Cardiac fibroblast (primary cell): ENCODE measurements around the gene ADAMTS2.
"Not testable (repeated sequence)": the region's sequence is repeated elsewhere in the genome, so short reads cannot be mapped to it uniquely, and the experiment has no call there.

Source experiments
- DNase-seq, 2 donors: peaks; one replicate each; pipeline versions ENCODE4 v3.0.0 to v3.0.0-alpha.2; 2010; ENCODE audit warnings: low read depth in 2 of 2
- H3K4me3 ChIP-seq, 2 donors: replicated peaks in 1 of 2; 1 replicate in 1 of 2; 2 replicates in 1 of 2; pipeline ENCODE4 v1.5.1; 2011; ENCODE audit warnings: low read depth in 2 of 2, low read length in 2 of 2, mild to moderate bottlenecking in 2 of 2, moderate library complexity in 1 of 2
- CTCF ChIP-seq: IDR thresholded peaks from one replicate; pipeline ENCODE4 v1.5.1; 2011; ENCODE audit warnings: low read depth, mild to moderate bottlenecking, low read length, inconsistent platforms

Gene ADAMTS2

GRCh38 chr5:179290681-179291540 lies 54.4 kb downstream of the ADAMTS2 start:
- TF ChIP-seq CTCF = no peak
- no peak overlapping the region for H3K4me3 ChIP-seq

GRCh38 chr5:179289756-179290385 lies 55.4 kb downstream of the ADAMTS2 start:
- H3K4me3 ChIP-seq = no peak overlapping the region
- no peak for DNase-seq
- TF ChIP-seq CTCF = no peak

More at GRCh38 chr5:179290681-179291540, 54.4 kb downstream of the ADAMTS2 start:
- DNase-seq = no peak

- DNase-seq = no peak
- TF ChIP-seq CTCF = no peak
- no peak overlapping the region for H3K4me3 ChIP-seq
These were observed 56.5 kb downstream of the ADAMTS2 start for GRCh38 chr5:179288809-179289185.

GRCh38 chr5:179288101-179288808 lies 57.0 kb downstream of the ADAMTS2 start:
- TF ChIP-seq CTCF = no peak
- no peak for DNase-seq
- no peak overlapping the region for H3K4me3 ChIP-seq

- no peak for TF ChIP-seq CTCF
- no peak overlapping the region for H3K4me3 ChIP-seq
- DNase-seq = no peak
These were observed 57.6 kb downstream of the ADAMTS2 start for GRCh38 chr5:179287631-179288030.

GRCh38 chr5:179287071-179287470 lies 58.2 kb downstream of the ADAMTS2 start:
- TF ChIP-seq CTCF = no peak
- no peak for DNase-seq
- H3K4me3 ChIP-seq = no peak overlapping the region

- H3K4me3 ChIP-seq = not testable (repeated sequence)
These were observed 59.5 kb downstream of the ADAMTS2 start for GRCh38 chr5:179285776-179286162.

More at GRCh38 chr5:179285776-179286162, 59.5 kb downstream of the ADAMTS2 start:
- DNase-seq = not testable (repeated sequence)
